Germinal center (tissue), 1 donor: ENCODE results near the gene TRHDE.
"Not testable (repeated sequence)": the region's sequence is repeated elsewhere in the genome, so short reads cannot be mapped to it uniquely, and the experiment has no call there.

Experiments used
- DNase-seq: peaks from one replicate; pipeline ENCODE4 v3.0.0; 2012; ENCODE audit warnings: mixed read lengths, low spot score

Gene TRHDE

DNA sequence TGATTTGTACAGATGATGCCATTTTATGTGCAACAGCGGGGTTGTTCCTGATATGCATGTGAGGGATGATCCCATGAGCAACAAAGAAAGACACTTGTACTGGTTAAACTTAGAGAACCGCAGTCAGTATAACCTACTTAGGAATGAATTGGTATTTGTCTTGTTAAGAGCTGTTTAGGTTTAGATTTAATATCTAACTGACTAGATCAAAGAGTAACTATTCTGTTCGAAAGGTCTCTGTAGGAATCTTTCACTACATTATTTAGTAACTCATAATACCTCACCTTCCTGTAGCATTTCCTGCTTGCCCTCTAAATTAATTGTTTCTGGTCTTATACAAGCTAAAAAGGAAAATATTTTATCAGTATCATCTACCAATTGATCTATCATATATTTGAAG, 350.4 kb downstream of the TRHDE start:
- DNase-seq, result no peak

DNA sequence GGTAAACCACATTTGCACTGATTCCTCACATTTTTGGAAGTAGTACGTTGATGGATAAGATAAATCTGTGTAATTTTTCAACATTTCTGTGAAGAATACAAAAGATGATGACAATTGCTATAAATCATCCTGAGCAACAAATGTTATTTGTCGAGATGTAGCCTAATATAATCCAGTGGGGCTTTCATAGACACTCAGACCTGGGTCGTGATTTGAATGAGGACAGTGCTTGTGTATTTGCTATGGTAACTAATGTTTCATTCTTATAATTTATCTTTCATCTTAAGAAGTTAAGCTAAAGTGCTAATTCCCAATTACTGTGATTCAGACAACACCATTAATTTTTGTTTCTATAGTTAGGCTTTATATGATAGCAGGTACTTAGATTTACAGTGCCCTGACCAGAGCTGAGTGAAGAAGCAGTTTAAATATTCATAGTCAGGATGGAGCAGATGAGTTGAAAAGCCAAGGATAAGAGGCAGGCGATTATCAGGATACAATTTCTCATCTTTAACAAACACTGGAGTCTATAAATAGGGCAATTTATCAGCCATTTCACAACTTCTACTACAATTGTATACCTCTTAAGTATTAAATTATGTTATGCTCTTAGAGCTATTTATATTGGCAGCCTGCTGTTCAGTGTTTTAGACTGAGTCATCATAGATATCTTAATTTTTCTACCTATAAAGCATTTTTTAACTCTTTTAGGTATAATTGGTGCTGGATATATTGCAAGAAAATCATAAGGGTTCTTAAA, 359.9 kb downstream of the TRHDE start:
- DNase-seq, result no peak

- DNase-seq, result no peak
These were observed 370.5 kb downstream of the TRHDE start for GRCh38 chr12:72642706-72643105.

- no peak for DNase-seq
These were observed 375.0 kb downstream of the TRHDE start for GRCh38 chr12:72647139-72647538.

- DNase-seq, result no peak
These were observed 386.4 kb downstream of the TRHDE start for GRCh38 chr12:72658615-72659014.

DNA sequence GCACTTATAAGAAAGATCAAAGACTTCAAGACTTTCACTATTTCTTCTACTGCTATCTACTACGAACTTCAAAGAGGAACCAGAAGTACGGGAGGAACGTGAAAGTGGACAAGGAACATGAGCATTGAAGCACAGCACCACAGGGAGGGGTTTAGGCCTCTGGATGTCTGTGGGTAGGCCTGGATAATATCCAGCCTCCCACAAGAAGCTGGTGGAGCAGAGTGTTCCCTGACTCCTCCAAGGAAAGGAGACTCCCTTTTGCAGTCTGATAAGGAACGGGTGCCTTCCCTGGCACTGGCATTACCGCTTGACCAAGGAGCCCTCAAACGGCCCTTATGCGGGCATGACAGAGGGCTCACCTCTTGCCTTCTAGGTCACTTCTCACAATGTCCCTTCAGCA, 388.0 kb downstream of the TRHDE start:
- DNase-seq, result not testable (repeated sequence)

DNA sequence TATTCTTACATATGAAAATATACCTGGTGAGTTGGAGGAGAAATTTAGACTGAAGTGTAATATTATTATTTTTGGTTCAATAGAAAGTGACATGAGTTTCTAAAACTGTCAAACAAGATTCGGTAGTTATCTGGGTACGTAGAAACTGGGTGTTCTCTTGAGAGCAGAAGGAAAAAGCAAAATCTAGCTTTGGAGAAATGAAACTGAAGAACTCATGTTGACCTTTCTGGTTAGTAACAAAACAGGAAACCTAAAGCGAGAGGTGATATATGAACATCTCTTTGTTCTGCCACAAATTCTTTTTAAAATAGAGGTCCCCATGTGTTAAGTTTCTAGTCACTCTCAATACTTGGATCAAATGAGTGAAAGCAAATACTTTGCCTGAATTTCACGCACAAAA, 401.7 kb downstream of the TRHDE start:
- DNase-seq, result no peak

DNA sequence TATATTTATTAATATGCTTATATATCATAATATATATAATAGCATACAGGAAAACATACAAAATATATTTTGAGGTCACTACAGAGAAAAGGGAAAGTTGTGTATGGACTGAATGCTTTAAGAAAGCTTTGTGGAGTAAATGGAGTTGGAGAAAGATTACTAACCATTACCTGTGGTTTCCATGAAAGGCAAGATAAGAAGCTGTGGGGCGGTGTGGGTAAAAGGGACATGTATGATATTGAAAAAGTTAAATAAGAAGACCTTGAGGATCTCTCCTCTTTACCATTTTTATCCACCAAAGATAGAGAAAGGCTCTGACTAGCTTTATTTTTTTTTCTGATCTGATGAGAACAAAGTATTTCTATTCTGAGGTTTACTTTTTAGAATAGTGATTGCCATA, 404.4 kb downstream of the TRHDE start:
- DNase-seq, result no peak

DNA sequence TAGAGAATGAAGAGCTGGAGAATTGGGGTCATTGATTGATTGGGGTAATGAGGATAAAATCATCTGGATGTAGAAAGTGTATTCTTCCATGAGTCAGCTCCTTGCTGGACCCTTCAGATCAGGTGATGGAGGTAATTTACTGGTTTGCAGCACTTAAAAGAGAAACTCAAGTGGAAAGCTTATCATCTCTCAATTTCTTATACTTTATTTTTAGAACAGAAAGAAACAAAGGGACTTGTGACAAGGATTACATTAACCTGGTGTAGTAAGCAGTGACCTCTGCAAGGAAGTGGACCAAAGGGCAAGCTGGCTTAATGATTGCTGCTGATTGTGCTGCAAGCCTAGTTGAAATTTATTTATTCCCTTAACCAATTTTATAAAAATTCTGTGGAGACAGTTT, 405.0 kb downstream of the TRHDE start:
- no peak for DNase-seq

GRCh38 chr12:72677846-72678245, 405.7 kb downstream of the TRHDE start:
- no peak for DNase-seq

GRCh38 chr12:72679147-72679757, 407.1 kb downstream of the TRHDE start:
- no peak for DNase-seq

DNA sequence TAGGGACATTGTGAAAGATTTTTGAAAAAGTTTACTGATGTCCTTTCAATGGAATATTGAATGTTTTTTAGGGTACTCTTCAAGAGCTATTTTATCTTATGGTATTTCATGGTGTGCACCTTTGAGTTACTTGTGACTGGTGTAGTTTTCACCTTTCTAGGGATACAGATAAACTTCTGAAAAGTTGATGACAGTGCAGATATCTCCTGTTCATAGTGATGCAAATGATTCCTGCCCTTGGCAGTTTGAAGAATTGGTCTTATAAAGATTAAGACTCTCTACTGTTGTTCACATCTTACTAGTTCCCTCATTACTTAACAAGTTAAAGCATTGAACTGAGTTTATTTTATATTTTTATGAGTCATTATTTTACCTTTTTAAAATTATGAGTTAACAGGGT, 408.9 kb downstream of the TRHDE start:
- DNase-seq, result no peak

- DNase-seq, result no peak
These were observed 412.3 kb downstream of the TRHDE start for GRCh38 chr12:72684491-72684890.

DNA sequence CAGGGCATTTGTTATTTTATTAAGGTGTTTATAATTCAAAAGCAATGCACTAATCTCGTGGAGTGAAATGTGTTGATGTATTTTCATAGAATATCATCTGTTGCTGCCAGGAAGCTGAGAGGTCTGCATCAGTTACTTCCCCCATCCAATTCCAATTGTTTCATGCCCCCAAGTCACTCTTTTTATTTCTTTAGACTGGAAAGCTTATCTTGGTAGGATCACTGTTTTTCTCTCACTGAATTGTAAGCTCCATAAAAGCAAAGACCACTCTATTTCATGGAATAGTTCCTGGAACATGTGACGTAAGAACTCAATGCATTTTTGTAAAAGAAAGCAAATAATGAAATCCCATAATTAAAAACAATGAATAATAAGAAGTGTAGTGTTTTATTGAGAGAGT, 420.2 kb downstream of the TRHDE start:
- no peak for DNase-seq

- DNase-seq, result no peak
These were observed 422.0 kb downstream of the TRHDE start for GRCh38 chr12:72694193-72694592.

GRCh38 chr12:72699362-72699761, 427.2 kb downstream of the TRHDE start:
- no peak for DNase-seq

DNA sequence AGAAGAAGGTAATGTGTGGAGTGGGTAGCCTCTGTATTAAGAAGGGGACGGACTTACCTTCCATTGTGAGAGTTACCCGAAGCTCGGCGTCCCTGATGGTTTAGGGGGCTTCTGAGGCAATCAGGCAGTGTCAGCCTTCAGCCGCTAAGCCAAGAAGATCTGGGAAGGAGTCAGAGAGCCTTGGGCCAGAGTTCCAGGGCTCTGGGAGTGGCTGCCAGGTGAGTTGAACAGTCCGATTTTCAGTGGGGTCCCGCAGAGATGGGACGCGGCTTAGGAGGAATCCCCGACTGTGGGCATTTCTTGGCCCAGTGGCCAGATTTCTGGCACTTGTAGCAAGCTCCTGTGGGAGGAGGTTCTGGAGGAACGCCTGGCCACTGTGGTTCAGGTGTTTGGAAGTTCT, 439.9 kb downstream of the TRHDE start:
- not testable (repeated sequence) for DNase-seq

- no peak for DNase-seq
These were observed 444.1 kb downstream of the TRHDE start for GRCh38 chr12:72716221-72716620.

DNA sequence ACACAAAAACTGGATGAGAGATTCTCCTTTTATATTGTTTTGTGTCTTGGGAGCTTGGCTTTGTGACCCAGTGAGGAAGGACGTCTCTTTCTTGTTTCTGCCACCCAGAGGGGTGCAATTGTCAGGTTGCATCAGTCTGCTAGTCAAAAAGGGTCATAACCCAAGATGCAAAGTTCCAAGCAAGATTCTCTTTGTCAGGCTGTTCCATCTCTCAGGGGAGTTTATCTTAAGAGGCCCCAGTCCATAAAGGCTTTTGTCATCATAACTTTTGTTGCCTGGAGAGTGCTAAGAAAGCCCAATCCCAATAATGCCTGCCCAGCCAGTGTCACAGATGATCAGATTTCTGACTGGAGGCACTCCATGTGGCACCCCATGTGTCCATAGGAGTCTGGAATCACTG, 444.9 kb downstream of the TRHDE start:
- DNase-seq, result no peak
